Suprapubic skin (tissue), 4 donors: ENCODE measurements around the gene SGF29. TPM values are rescaled to one million over a fixed set of nuclear protein-coding genes. Genes with fewer than 3 reads are reported as not detected.
"Not testable (repeated sequence)": the region's sequence is repeated elsewhere in the genome, so short reads cannot be mapped to it uniquely, and the experiment has no call there.

Experiments used
- DNase-seq, 2 donors: peaks; one replicate each; pipeline ENCODE4 v3.0.0-alpha.2; 2019; ENCODE audit warnings: low spot score in 2 of 2
- H3K27ac ChIP-seq: fragments of 200-600 bp; sonication (generic); one replicate; pipeline ENCODE4 v1.5.1; 2019
- H3K27me3 ChIP-seq: fragments of 200-600 bp; sonication (generic); one replicate; pipeline ENCODE4 v1.5.1; 2019
- H3K36me3 ChIP-seq: fragments of 200-600 bp; sonication (generic); one replicate; pipeline ENCODE4 v1.5.1; 2019
- H3K4me1 ChIP-seq: fragments of 200-600 bp; sonication (generic); one replicate; pipeline ENCODE4 v1.5.1; 2019
- H3K4me3 ChIP-seq: fragments of 200-600 bp; sonication (generic); one replicate; pipeline ENCODE4 v1.5.1; 2019; ENCODE audit warnings: mild to moderate bottlenecking
- H3K9me3 ChIP-seq: fragments of 200-600 bp; sonication (generic); one replicate; pipeline ENCODE4 v1.5.1; 2019
- CTCF ChIP-seq, 2 donors: fragments of 200-600 bp in 1 of 2; fragments of 450-650 bp in 1 of 2; sonication (generic) in 1 of 2; IDR thresholded peaks; one replicate each; pipeline ENCODE4 v1.5.1; 2016 to 2019; ENCODE audit warnings: antibody characterized with exemption in 2 of 2, mild to moderate bottlenecking in 1 of 2, moderate library complexity in 1 of 2
- EP300 ChIP-seq: sonication (generic); formaldehyde crosslinking; IDR thresholded peaks from one replicate; pipeline ENCODE4 v1.6.1; 2017; ENCODE audit warnings: antibody characterized with exemption
- POLR2A ChIP-seq, 2 donors: fragments of 450-650 bp; IDR thresholded peaks; one replicate each; pipeline ENCODE4 v1.6.1; 2017; ENCODE audit warnings: antibody characterized with exemption in 2 of 2, mild to moderate bottlenecking in 2 of 2, moderate library complexity in 2 of 2
- POLR2AphosphoS5 ChIP-seq, 3 donors: sonication (generic); formaldehyde crosslinking; IDR thresholded peaks; one replicate each; pipeline ENCODE4 v1.6.1; 2017; ENCODE audit warnings: antibody characterized with exemption in 3 of 3
- WGBS: methylation state at CpG from one replicate; pipeline ENCODE4 v1.1.5; 2018; 5-methylcytosine and 5-hydroxymethylcytosine counted together
- total RNA-seq, 4 donors: library from RNA; depleted of rRNA; stranded (reverse); fragments of >200 nt; gene quantifications; one replicate each; pipeline ENCODE4 v1.1.0, GENCODE V29; 2016

Gene SGF29
- total RNA-seq, 4 donors from 2014 or later, result 20.2 to 36.1 (median 24.8) TPM

DNA sequence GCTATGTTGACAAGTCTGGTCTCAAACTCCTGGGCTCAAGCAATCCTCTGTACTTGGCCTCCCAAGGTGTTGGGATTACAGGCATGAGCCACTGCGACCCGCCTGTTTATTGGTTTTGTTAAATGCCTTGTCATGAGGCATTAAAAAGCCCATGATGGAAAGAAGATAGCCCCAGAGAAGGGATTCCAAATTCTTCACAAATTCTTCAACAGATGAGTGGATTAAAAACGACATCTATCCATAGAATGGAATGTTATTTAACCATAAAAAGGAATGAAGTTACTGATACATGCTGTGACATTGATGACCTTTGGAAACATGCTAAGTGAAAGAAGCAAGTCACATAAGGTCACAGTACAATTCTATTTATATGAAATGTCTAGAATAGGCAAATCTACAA lies 4.7 kb downstream of the SGF29 start:
- 77% methylated on average over 3 of the region's 3 CpGs for WGBS
- TF ChIP-seq CTCF (IDR thresholded peaks at IDR 0.05), result no peak
- no peak for TF ChIP-seq EP300
- TF ChIP-seq POLR2A (IDR thresholded peaks at IDR 0.05), result no peak
- no peak for TF ChIP-seq POLR2AphosphoS5 (IDR thresholded peaks at IDR 0.05)
- H3K36me3 ChIP-seq, result peaks cover 10% of the 10 kb centered on the region

DNA sequence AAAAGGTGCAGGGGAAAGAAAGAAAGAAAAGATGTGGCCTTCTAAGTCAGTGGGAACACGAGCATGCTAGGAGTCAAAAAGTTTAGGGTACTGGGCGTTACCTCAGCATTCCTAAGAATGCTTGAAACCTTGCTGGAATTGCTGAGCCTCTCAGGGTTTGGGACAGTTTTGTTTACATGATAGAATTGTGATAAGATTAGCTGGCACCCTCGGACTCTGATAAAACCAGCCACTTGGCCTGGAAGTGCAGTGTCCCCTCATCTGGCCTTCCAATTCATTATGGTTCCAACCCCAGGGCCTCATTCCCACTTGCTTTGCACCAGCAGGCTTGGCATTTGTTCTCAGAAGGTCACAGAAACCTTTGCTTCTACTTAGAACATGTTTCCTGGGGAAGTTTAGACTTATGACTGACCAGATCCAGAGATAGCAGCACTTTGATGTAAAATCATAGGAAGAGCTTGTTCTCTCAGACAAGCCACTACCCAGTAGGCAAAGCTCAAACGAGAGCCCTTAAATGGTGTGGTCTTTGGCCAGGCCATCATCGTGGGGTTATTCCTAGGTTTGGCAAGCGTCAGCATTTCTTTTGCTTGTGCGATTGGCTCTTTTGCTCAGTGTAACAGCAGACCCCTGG lies 8.0 kb downstream of the SGF29 start:
- WGBS, result 70% methylated on average over 7 of the region's 7 CpGs
- TF ChIP-seq POLR2AphosphoS5 (IDR thresholded peaks at IDR 0.05) (no peak), EP300 (no peak), POLR2A (IDR thresholded peaks at IDR 0.05) (no peak), CTCF (IDR thresholded peaks at IDR 0.05) (no peak)
- H3K27ac ChIP-seq, result no peak overlapping the region
- no peak overlapping the region for H3K4me3 ChIP-seq
- H3K4me1 ChIP-seq, result no peaks in the 10 kb centered on the region
- H3K9me3 ChIP-seq, result no peaks in the 10 kb centered on the region
- H3K36me3 ChIP-seq, result peaks cover 10% of the 10 kb centered on the region
- DNase-seq, result no peak
- no peaks in the 10 kb centered on the region for H3K27me3 ChIP-seq

More for the DNA sequence above, 4.7 kb downstream of the SGF29 start:
- no peak overlapping the region for H3K4me3 ChIP-seq
- H3K4me1 ChIP-seq, result peaks cover 8% of the 10 kb centered on the region
- no peak for DNase-seq
- H3K9me3 ChIP-seq, result no peaks in the 10 kb centered on the region
- no peaks in the 10 kb centered on the region for H3K27me3 ChIP-seq
- no peak overlapping the region for H3K27ac ChIP-seq

GRCh38 chr16:28562199-28562598 lies 8.5 kb downstream of the SGF29 start:
- Histone ChIP-seq H3K27ac (no peak overlapping the region), H3K36me3 (peaks cover 10% of the 10 kb centered on the region), H3K4me1 (no peaks in the 10 kb centered on the region), H3K4me3 (no peak overlapping the region), H3K9me3 (peaks cover 3% of the 10 kb centered on the region), H3K27me3 (no peaks in the 10 kb centered on the region)
- TF ChIP-seq EP300, result no peak
- TF ChIP-seq CTCF (IDR thresholded peaks at IDR 0.05), result no peak
- no peak for TF ChIP-seq POLR2AphosphoS5 (IDR thresholded peaks at IDR 0.05)
- no peak for TF ChIP-seq POLR2A (IDR thresholded peaks at IDR 0.05)
- 85% methylated on average over 4 of the region's 4 CpGs for WGBS
- no peak for DNase-seq

DNA sequence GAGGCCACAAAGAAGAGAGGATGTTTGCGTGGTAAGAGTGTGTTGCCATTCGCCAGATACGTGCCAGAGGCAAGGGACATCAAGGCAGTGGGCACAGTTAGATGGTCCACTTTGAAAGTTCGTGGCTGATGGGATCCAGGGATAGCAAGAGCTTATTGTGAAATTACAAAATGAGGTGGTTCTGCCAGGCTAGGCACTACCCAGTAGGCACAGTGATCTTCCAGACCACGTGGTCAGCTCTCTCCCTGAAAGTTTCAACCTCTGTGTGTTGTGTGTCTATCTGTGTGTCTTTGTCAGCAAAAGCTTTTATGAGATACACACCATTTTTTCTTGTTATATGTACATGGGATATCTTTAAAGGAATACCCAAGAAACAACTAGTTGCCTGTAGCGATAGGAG lies 9.5 kb downstream of the SGF29 start:
- H3K27ac ChIP-seq, result no peak overlapping the region
- no peak for TF ChIP-seq POLR2AphosphoS5 (IDR thresholded peaks at IDR 0.05)
- TF ChIP-seq CTCF (IDR thresholded peaks at IDR 0.05), result no peak
- TF ChIP-seq EP300, result no peak
- TF ChIP-seq POLR2A (IDR thresholded peaks at IDR 0.05), result no peak
- H3K36me3 ChIP-seq, result peaks cover 7% of the 10 kb centered on the region
- no peak for DNase-seq
- no peak overlapping the region for H3K4me3 ChIP-seq
- H3K9me3 ChIP-seq, result peaks cover 9% of the 10 kb centered on the region
- H3K27me3 ChIP-seq, result no peaks in the 10 kb centered on the region
- H3K4me1 ChIP-seq, result no peaks in the 10 kb centered on the region
- 89% methylated on average over 6 of the region's 6 CpGs for WGBS

- not testable (repeated sequence) for DNase-seq, H3K27ac ChIP-seq, H3K27me3 ChIP-seq, H3K36me3 ChIP-seq, H3K4me1 ChIP-seq, H3K9me3 ChIP-seq, H3K4me3 ChIP-seq
- 100% methylated on average over 3 of the region's 4 CpGs for WGBS
Observed at GRCh38 chr16:28566233-28566925, 12.7 kb downstream of the SGF29 start.
